GM12878 (cell line): ENCODE data around the gene KIAA0930. TPM values are rescaled to one million over a fixed set of nuclear protein-coding genes. Genes with fewer than 3 reads are reported as not detected.

Experiments
- ATAC-seq: fragments of 200-7000 bp; cut with Tn5 transposase; 3 replicates; pipeline ENCODE4 v1.9.1; 2020; ENCODE audit warnings: mild to moderate bottlenecking, moderate library complexity
- BruUV-seq: library from RNA; stranded (reverse); fragments of 400-500 nt; replicated peaks from 2 replicates; lab custom pipeline; 2021; lab: Mats Ljungman, UMichigan
- CTCF ChIA-PET: fragments of 300-600 bp; sonication (Branson Sonifier 250); formaldehyde crosslinking; extraction: SDS; loops from one replicate; lab custom pipeline; 2021; ENCODE audit warnings: inconsistent platforms; lab: Yijun Ruan, JAX
- POLR2A ChIA-PET: fragments of 350-600 bp; formaldehyde crosslinking; extraction: SDS; loops from one replicate; lab custom pipeline; 2021; ENCODE audit warnings: inconsistent platforms; lab: Charles Lee
- RAD21 ChIA-PET: fragments of 300-600 bp; sonication (Branson Sonifier 250); formaldehyde crosslinking; loops from one replicate; lab custom pipeline; 2023; ENCODE audit warnings: antibody characterized with exemption; ENCODE audit not compliant: unreplicated experiment; lab: Charles Lee
- SMC1A ChIA-PET: fragments of 300-600 bp; sonication (Branson Sonifier 250); formaldehyde crosslinking; loops from one replicate; lab custom pipeline; 2023; ENCODE audit not compliant: unreplicated experiment, uncharacterized antibody; lab: Charles Lee
- DNase-seq: peaks from one replicate; pipeline ENCODE4 v3.0.0-alpha.2; 2011; ENCODE audit warnings: low read depth, low spot score
- FAIRE-seq: peaks from 3 replicates; lab custom pipeline; 2011; peaks lifted over from hg19 to GRCh38; lab: Jason Lieb, UNC
- H2AFZ ChIP-seq: 2 replicates; pipeline ENCODE4 v1.6.0; 2011; ENCODE audit warnings: low read depth, low read length, control low read depth; ENCODE audit not compliant: control insufficient read depth
- H3K27ac ChIP-seq: 2 replicates; pipeline ENCODE4 v1.5.1; 2011; ENCODE audit warnings: control low read depth; ENCODE audit not compliant: control insufficient read depth, insufficient read depth
- H3K27me3 ChIP-seq, 2 experiments: replicated peaks in 1 of 2; 2 replicates each; pipeline versions ENCODE4 v1.6.0 to v1.6.1; 2011; ENCODE audit warnings: low read length in 1 of 2; ENCODE audit not compliant: control insufficient read depth in 2 of 2, insufficient read depth in 2 of 2
- H3K36me3 ChIP-seq, 2 experiments: 2 replicates each; pipeline ENCODE4 v1.5.1; 2011; ENCODE audit warnings: low read length in 1 of 2; ENCODE audit not compliant: control insufficient read depth in 2 of 2, insufficient read depth in 2 of 2
- H3K4me1 ChIP-seq: 2 replicates; pipeline ENCODE4 v1.6.1; 2011; ENCODE audit warnings: mild to moderate bottlenecking, low read length, moderate library complexity, mixed read lengths; ENCODE audit not compliant: control insufficient read depth, insufficient read depth
- H3K4me2 ChIP-seq: 2 replicates; pipeline ENCODE4 v1.6.0; 2011; ENCODE audit warnings: control low read depth; ENCODE audit not compliant: control insufficient read depth, insufficient read depth
- H3K4me3 ChIP-seq: fragments of 200-600 bp; sonication (generic); 2 replicates; pipeline ENCODE4 v1.5.1; 2016
- H3K79me2 ChIP-seq: 2 replicates; pipeline ENCODE4 v1.6.0; 2011; ENCODE audit warnings: low read length; ENCODE audit not compliant: control insufficient read depth, insufficient read depth
- H3K9ac ChIP-seq: 2 replicates; pipeline ENCODE4 v1.8.0; 2011; ENCODE audit warnings: low read length, control low read depth, mixed read lengths; ENCODE audit not compliant: control insufficient read depth, insufficient read depth
- H3K9me3 ChIP-seq: replicated peaks from 3 replicates; pipeline ENCODE4 v1.5.1; 2011; ENCODE audit warnings: mild to moderate bottlenecking, low read length; ENCODE audit not compliant: control insufficient read depth, insufficient read depth
- H4K20me1 ChIP-seq: 2 replicates; pipeline ENCODE4 v1.6.0; 2011; ENCODE audit not compliant: control insufficient read depth, insufficient read depth
- ATF7 ChIP-seq: fragments of 450-650 bp; IDR thresholded peaks from 2 replicates; pipeline ENCODE4 v1.6.1; 2016; ENCODE audit warnings: low read depth, mild to moderate bottlenecking
- BHLHE40 ChIP-seq, 2 experiments: fragments of 450-650 bp in 1 of 2; IDR thresholded peaks; 2 replicates each; pipeline ENCODE4 v1.6.1; 2011 to 2017; ENCODE audit warnings: low read depth in 2 of 2, borderline replicate concordance in 1 of 2, improper control_type of control experiment in 1 of 2, low read length in 1 of 2, mild to moderate bottlenecking in 1 of 2
- EP300 ChIP-seq, 2 experiments: fragments of 150-350 bp in 1 of 2; IDR thresholded peaks; 2 replicates each; pipeline ENCODE4 v1.6.1; 2011 to 2012; ENCODE audit warnings: low read depth in 2 of 2, low read length in 2 of 2, borderline replicate concordance in 1 of 2, improper control_type of control experiment in 1 of 2, inconsistent platforms in 1 of 2; ENCODE audit not compliant: control insufficient read depth in 1 of 2
- FOXK2 ChIP-seq: fragments of 450-650 bp; IDR thresholded peaks from 2 replicates; pipeline ENCODE4 v1.6.1; 2017; ENCODE audit warnings: mild to moderate bottlenecking, moderate library complexity
- HSF1 ChIP-seq: fragments of 150-350 bp; IDR thresholded peaks from 2 replicates; pipeline ENCODE4 v1.6.1; 2014; ENCODE audit warnings: mild to moderate bottlenecking, low read depth, low read length
- NR2F1 ChIP-seq: fragments of 450-650 bp; conservative IDR thresholded peaks from 2 replicates; pipeline ENCODE4 v1.6.1; 2017; ENCODE audit warnings: mild to moderate bottlenecking
- PKNOX1 ChIP-seq: fragments of 450-650 bp; IDR thresholded peaks from 2 replicates; pipeline ENCODE4 v1.6.1; 2016; ENCODE audit warnings: mild to moderate bottlenecking
- POLR2A ChIP-seq: IDR thresholded peaks from 2 replicates; pipeline ENCODE4 v1.6.1; 2011; ENCODE audit warnings: low read depth, mild to moderate bottlenecking, low read length
- POLR2AphosphoS5 ChIP-seq: IDR thresholded peaks from 2 replicates; pipeline ENCODE4 v1.6.1; 2011; ENCODE audit warnings: mild to moderate bottlenecking, low read length, inconsistent platforms
- RAD51 ChIP-seq: fragments of 450-650 bp; IDR thresholded peaks from 2 replicates; pipeline ENCODE4 v1.6.1; 2016; ENCODE audit warnings: moderate library complexity, mild to moderate bottlenecking, inconsistent platforms
- RELA ChIP-seq: fragments of 450-650 bp; IDR thresholded peaks from 2 replicates; pipeline ENCODE4 v1.8.0; 2014; ENCODE audit warnings: borderline replicate concordance; ENCODE audit not compliant: partially characterized antibody
- SMAD5 ChIP-seq: IDR thresholded peaks from 2 replicates; pipeline ENCODE4 v1.6.1; 2016; ENCODE audit warnings: antibody characterized with exemption, low read depth
- ZNF24 ChIP-seq: fragments of 450-650 bp; IDR thresholded peaks from 2 replicates; pipeline ENCODE4 v1.6.1; 2017; ENCODE audit warnings: antibody characterized with exemption, mild to moderate bottlenecking
- WGBS: methylation state at CpG from one replicate; pipeline ENCODE4 v1.1.6; 2016; ENCODE audit warnings: low lambda C conversion rate; ENCODE audit not compliant: insufficient replicate concordance, insufficient coverage; ENCODE audit errors: missing lambda C conversion rate; 5-methylcytosine and 5-hydroxymethylcytosine counted together
- in situ Hi-C: fragments of 300-500 bp; cut with MboI; formaldehyde crosslinking; loops from 9 replicates; pipeline ENCODE4 v1.14.3; 2018; ENCODE audit warnings: mixed read lengths
- intact Hi-C: fragments of 100-400 bp; cut with micrococcal nuclease; formaldehyde crosslinking; loops from one replicate; pipeline ENCODE4 v1.14.2; 2022; ENCODE audit not compliant: unreplicated experiment
- polyA plus RNA-seq, 11 experiments: library from polyadenylated mRNA; depleted of rRNA in 4 of 11; unstranded in 6 of 11; stranded (reverse) in 5 of 11; fragments of >200 nt; fragmentation: Nextera tagmentation in 4 of 11; fragmentation: Illumina TruSeq in 1 of 11; extraction: Ambion mirVana in 4 of 11; extraction: Trizol in 1 of 11; gene quantifications; 1 replicate in 1 of 11; 2 replicates in 10 of 11; pipeline versions ENCODE4 v1.2.1 to v1.2.3, GENCODE V29; 2011 to 2016; ENCODE audit warnings: inconsistent platforms in 2 of 11, missing spikeins in 2 of 11, low read depth in 1 of 11
- total RNA-seq, 4 experiments: library from RNA; depleted of rRNA in 3 of 4; stranded (reverse); fragments of >200 nt in 3 of 4; fragmentation: Illumina TruSeq in 1 of 4; extraction: Trizol in 1 of 4; gene quantifications; 2 replicates each; pipeline versions ENCODE4 v1.2.1 to v1.2.3, GENCODE V29; 2013 to 2021

KIAA0930 gene
- total and polyA plus RNA-seq, 10 of the 15 experiments (the other 5 are each of a cell fraction or from before 2014, with no cell fraction given): 3.6 to 125 (median 46.3) TPM

- intact Hi-C loops (no loop called here), in situ Hi-C loops (no loop called here)
- no peak for FAIRE-seq
- 91% methylated on average over 9 of the region's 9 CpGs for WGBS
- ChIA-PET CTCF (interaction anchor here (1.0 to 1.8 kb wide), 2 partner anchors 14 to 133 kb away, joined by 3 to 5 read pairs; no protein-coding TSS in a partner anchor), POLR2A (no interaction called here), SMC1A (interaction anchor here (1.7 kb wide), 1 partner anchor 85 kb away, joined by 4 read pairs; no protein-coding TSS in a partner anchor)
- no peak overlapping the region for H3K4me3 ChIP-seq
- TF ChIP-seq RAD51: no peak
- peak; percentile 51; the same call in 1 of the 2 replicates for TF ChIP-seq POLR2A
- TF ChIP-seq, all 136 proteins: peak for 1
- H3K27me3 ChIP-seq: no peaks in the 10 kb centered on the region
- no TSS peak for BruUV-seq
- RAD21 ChIA-PET: no interaction called here
- H4K20me1 ChIP-seq: no peaks in the 10 kb centered on the region; the same call in 1 of the 2 replicates
- H3K36me3 ChIP-seq: peaks cover 20 to 57% of the 10 kb centered on the region in 2 experiments; a peak in 3 of 4 replicates
- H3K4me1 ChIP-seq: no peaks in the 10 kb centered on the region
- ATAC-seq: no peak
- no peak overlapping the region for H2AFZ ChIP-seq
- DNase-seq: no peak
- no peak overlapping the region for H3K9ac ChIP-seq
- peaks cover 12% of the 10 kb centered on the region for H3K79me2 ChIP-seq
- H3K27ac ChIP-seq: no peak overlapping the region
- H3K4me2 ChIP-seq: no peak overlapping the region
- H3K9me3 ChIP-seq: no peaks in the 10 kb centered on the region
These were observed 61.2 kb downstream of the KIAA0930 start for GRCh38 chr22:45179276-45180049.

GRCh38 chr22:45172881-45173585 lies 67.7 kb downstream of the KIAA0930 start:
- 81% methylated on average over 7 of the region's 7 CpGs for WGBS
- ChIA-PET RAD21 (no interaction called here), SMC1A (interaction anchor here (1.1 to 2.5 kb wide), 2 partner anchors 8 to 14 kb away, joined by 3 to 9 read pairs; no protein-coding TSS in a partner anchor), POLR2A (interaction anchor here (0.6 to 0.7 kb wide), 2 partner anchors 294 to 1127 kb away, joined by 4 read pairs; no protein-coding TSS in a partner anchor), CTCF (interaction anchor here (0.6 to 1.2 kb wide), 2 partner anchors 9 to 22 kb away, joined by 3 to 5 read pairs; partner anchors contain the start of gene NUP50)
- ATAC-seq: no peak
- Histone ChIP-seq H3K36me3 (peaks cover 20 to 58% of the 10 kb centered on the region in 2 experiments), H4K20me1 (no peaks in the 10 kb centered on the region), H3K4me2 (no peak overlapping the region), H3K9me3 (no peaks in the 10 kb centered on the region), H3K27ac (no peak overlapping the region), H3K27me3 (no peaks in the 10 kb centered on the region), H3K9ac (no peak overlapping the region), H2AFZ (no peak overlapping the region), H3K4me1 (no peaks in the 10 kb centered on the region), H3K79me2 (peaks cover 31% of the 10 kb centered on the region), H3K4me3 (no peak overlapping the region)
- DNase-seq: no peak
- in situ Hi-C loops: no loop called here
- FAIRE-seq: no peak
- no TSS peak for BruUV-seq
- intact Hi-C loops: no loop called here
- no peak for TF ChIP-seq ATF7
- no peak for TF ChIP-seq EP300 (IDR thresholded peaks at IDR 0.05; ENCODE audit: borderline replicate concordance in 1 of 2, control insufficient read depth in 1 of 2, low read depth in 2 of 2, low read length in 2 of 2)
- no peak for TF ChIP-seq NR2F1
- TF ChIP-seq SMAD5: no peak
- TF ChIP-seq RELA: no peak
- TF ChIP-seq BHLHE40 (IDR thresholded peaks at IDR 0.05; ENCODE audit: borderline replicate concordance in 1 of 2, low read depth in 2 of 2, low read length in 1 of 2): no peak
- no peak for TF ChIP-seq ZNF24
- no peak for TF ChIP-seq FOXK2
- no peak for TF ChIP-seq HSF1
- no peak for TF ChIP-seq PKNOX1
- TF ChIP-seq POLR2AphosphoS5: no peak
